GM12801 (cell line): ENCODE data around the gene ARHGAP26.

Experiments
- CTCF ChIP-seq: IDR thresholded peaks from one replicate; pipeline ENCODE4 v1.5.1; 2011; ENCODE audit warnings: control low read depth; ENCODE audit not compliant: insufficient read length; ENCODE audit errors: extremely low read depth

Gene ARHGAP26

GRCh38 chr5:143086908-143087637, 316.9 kb downstream of the ARHGAP26 start:
- TF ChIP-seq CTCF = no peak

GRCh38 chr5:143093452-143094086, 323.4 kb downstream of the ARHGAP26 start:
- TF ChIP-seq CTCF = no peak

- no peak for TF ChIP-seq CTCF
Measured at GRCh38 chr5:143094087-143094521, 323.9 kb downstream of the ARHGAP26 start.

GRCh38 chr5:143101121-143101520, 330.9 kb downstream of the ARHGAP26 start:
- no peak for TF ChIP-seq CTCF

- no peak for TF ChIP-seq CTCF
Measured at GRCh38 chr5:143101725-143102386, 331.7 kb downstream of the ARHGAP26 start.

GRCh38 chr5:143102411-143102810, 332.2 kb downstream of the ARHGAP26 start:
- no peak for TF ChIP-seq CTCF

- no peak for TF ChIP-seq CTCF
Measured at GRCh38 chr5:143105216-143105905, 335.2 kb downstream of the ARHGAP26 start.
